Testis (tissue), 3 donors: ENCODE data around the gene AVL9. TPM values are rescaled to one million over a fixed set of nuclear protein-coding genes. Genes with fewer than 3 reads are reported as not detected.

Experiments
- DNase-seq: peaks from one replicate; pipeline ENCODE4 v3.0.0-alpha.2; 2019
- H3K27ac ChIP-seq, 2 donors: fragments of 200-600 bp; sonication (generic); one replicate each; pipeline ENCODE4 v1.5.1; 2019
- H3K27me3 ChIP-seq: fragments of 200-600 bp; sonication (generic); one replicate; pipeline ENCODE4 v1.5.1; 2019
- H3K36me3 ChIP-seq: fragments of 200-600 bp; sonication (generic); one replicate; pipeline ENCODE4 v1.5.1; 2017; ENCODE audit warnings: low read depth; ENCODE audit errors: missing control alignments
- H3K4me1 ChIP-seq: fragments of 200-600 bp; sonication (generic); one replicate; pipeline ENCODE4 v1.5.1; 2019
- H3K4me3 ChIP-seq, 2 donors: fragments of 200-600 bp; sonication (generic); one replicate each; pipeline ENCODE4 v1.5.1; 2017 to 2019
- H3K9me3 ChIP-seq: fragments of 200-600 bp; sonication (generic); one replicate; pipeline ENCODE4 v1.5.1; 2017
- POLR2A ChIP-seq: fragments of 450-650 bp; IDR thresholded peaks from one replicate; pipeline ENCODE4 v1.6.1; 2017; ENCODE audit warnings: antibody characterized with exemption, mild to moderate bottlenecking, moderate library complexity
- WGBS, 2 donors: methylation state at CpG; one replicate each; pipeline ENCODE4 v1.1.5; 2018; 5-methylcytosine and 5-hydroxymethylcytosine counted together
- intact Hi-C: fragments of 100-400 bp; cut with DNase I; formaldehyde crosslinking; loops from one replicate; pipeline ENCODE4 v1.15.1; 2023; ENCODE audit warnings: low total_unique reads
- polyA plus RNA-seq: library from polyadenylated mRNA; stranded (reverse); fragments of 350-450 nt; fragmentation: Illumina TruSeq; extraction: RNeasy Lipid Tissue Mini Kit (QIAGEN cat#74804); gene quantifications from one replicate; pipeline ENCODE4 v1.2.3, GENCODE V29; 2014; ENCODE audit warnings: low read depth, low replicate concordance; ENCODE audit not compliant: insufficient read depth
- total RNA-seq, 2 donors: library from RNA; depleted of rRNA; stranded (reverse); fragments of >200 nt; gene quantifications; one replicate each; pipeline ENCODE4 v1.2.3, GENCODE V29; 2016
- TF ChIP-seq, protein P1 (sequence below), 3 experiments: fragments of 450-650 bp in 2 of 3; fragments of 200-600 bp in 1 of 3; sonication (generic) in 1 of 3; IDR thresholded peaks; one replicate each; pipeline ENCODE4 v1.5.1; 2016 to 2019; ENCODE audit warnings: antibody characterized with exemption in 3 of 3, mild to moderate bottlenecking in 2 of 3, moderate library complexity in 1 of 3

AVL9 gene
- total and polyA plus RNA-seq, 3 donors from 2014 or later, result 27.5 to 49.1 (median 46.8) TPM

DNA sequence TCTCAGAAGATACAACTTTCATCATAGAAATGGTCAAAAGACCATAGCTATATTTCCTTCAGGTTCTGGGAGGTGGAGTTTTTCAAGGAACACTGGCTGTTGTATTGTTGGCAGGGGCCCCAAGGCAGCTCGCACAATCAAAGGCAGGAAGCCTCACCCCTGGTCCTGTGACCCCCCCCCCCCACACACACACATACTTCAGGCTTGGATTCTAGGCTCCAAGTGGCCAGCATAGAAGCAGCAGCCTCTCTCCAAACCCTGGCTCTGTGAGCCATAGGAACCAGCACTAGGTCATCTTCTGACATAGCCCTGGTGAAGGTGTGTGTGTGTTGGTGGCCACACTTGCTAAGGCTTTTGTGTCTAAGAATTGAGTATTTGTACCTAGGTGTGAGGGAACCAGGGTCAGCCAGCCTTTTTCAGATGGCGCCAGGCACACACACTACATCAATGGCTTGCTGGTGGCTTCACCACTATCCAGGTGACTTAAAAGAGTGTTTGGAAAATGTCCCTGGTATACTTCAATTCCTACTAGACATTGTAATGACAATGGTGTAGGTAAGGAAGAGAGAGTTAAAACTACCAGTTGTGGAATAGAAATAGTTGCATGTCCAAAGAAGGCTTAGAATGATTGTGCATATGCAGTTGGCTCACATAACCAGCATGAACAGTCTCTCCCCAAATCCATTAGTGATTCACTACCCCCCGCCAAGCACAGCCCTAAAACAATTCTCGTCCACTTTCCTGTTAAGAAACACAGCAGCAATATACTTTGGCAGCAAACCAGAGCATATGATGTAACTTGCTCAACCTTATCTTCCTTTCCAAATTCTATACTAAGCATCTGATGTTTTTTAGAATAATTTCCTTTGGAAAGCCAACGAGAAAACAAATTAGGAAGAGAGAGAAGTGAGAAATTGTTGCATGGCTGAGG, 91.3 kb downstream of the AVL9 start:
- Histone ChIP-seq H3K27ac (peak overlapping the region; percentile 44 to 66), H3K4me1 (peaks cover 4% of the 10 kb centered on the region), H3K4me3 (no peak overlapping the region), H3K36me3 (no peaks in the 10 kb centered on the region), H3K27me3 (no peaks in the 10 kb centered on the region), H3K9me3 (no peaks in the 10 kb centered on the region)
- intact Hi-C loops, result no loop called here
- WGBS, 2 donors, result 54 to 55% methylated on average over 5 of the region's 5 CpGs
- TF ChIP-seq POLR2A, result no peak
- TF ChIP-seq, protein P1, sequence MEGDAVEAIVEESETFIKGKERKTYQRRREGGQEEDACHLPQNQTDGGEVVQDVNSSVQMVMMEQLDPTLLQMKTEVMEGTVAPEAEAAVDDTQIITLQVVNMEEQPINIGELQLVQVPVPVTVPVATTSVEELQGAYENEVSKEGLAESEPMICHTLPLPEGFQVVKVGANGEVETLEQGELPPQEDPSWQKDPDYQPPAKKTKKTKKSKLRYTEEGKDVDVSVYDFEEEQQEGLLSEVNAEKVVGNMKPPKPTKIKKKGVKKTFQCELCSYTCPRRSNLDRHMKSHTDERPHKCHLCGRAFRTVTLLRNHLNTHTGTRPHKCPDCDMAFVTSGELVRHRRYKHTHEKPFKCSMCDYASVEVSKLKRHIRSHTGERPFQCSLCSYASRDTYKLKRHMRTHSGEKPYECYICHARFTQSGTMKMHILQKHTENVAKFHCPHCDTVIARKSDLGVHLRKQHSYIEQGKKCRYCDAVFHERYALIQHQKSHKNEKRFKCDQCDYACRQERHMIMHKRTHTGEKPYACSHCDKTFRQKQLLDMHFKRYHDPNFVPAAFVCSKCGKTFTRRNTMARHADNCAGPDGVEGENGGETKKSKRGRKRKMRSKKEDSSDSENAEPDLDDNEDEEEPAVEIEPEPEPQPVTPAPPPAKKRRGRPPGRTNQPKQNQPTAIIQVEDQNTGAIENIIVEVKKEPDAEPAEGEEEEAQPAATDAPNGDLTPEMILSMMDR (IDR thresholded peaks at IDR 0.05), result no peak
- DNase-seq, result no peak

DNA sequence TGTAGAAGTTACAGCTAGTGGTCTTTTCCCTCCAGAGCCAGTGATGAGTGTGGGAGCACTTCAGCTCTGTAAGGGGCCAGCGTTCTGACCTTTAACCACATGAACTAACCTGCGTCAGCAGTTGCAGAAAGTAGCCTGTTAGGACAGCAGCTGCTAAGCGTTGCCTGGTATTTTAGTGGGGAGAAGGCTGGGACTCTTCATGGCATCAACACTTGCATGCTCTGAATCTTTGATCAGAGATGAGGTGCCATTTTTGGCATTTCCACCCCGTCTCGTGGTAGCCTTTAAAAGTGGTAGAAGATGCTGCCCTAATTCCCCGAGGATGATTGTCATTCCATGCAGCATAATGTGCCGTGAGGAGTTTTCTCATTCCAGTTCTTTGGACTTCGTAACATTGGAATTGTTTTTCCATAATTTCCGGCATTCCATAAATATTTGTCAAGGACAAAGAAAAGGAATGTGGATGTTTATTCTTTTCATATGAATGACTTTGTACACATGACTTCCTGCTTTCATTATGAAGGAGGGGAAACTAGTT, 92.2 kb downstream of the AVL9 start:
- H3K4me1 ChIP-seq, result peaks cover 4% of the 10 kb centered on the region
- 40 to 46% methylated on average over 9 of the region's 9 CpGs for WGBS, 2 donors
- intact Hi-C loops, result no loop called here
- no peaks in the 10 kb centered on the region for H3K9me3 ChIP-seq
- no peaks in the 10 kb centered on the region for H3K27me3 ChIP-seq
- H3K36me3 ChIP-seq, result no peaks in the 10 kb centered on the region
- H3K4me3 ChIP-seq, result no peak overlapping the region
- peak overlapping the region; percentile 44 to 66 for H3K27ac ChIP-seq
- TF ChIP-seq POLR2A, result no peak
- TF ChIP-seq, protein P1 (IDR thresholded peaks at IDR 0.05), result no peak
- peak; percentile 35 for DNase-seq

DNA sequence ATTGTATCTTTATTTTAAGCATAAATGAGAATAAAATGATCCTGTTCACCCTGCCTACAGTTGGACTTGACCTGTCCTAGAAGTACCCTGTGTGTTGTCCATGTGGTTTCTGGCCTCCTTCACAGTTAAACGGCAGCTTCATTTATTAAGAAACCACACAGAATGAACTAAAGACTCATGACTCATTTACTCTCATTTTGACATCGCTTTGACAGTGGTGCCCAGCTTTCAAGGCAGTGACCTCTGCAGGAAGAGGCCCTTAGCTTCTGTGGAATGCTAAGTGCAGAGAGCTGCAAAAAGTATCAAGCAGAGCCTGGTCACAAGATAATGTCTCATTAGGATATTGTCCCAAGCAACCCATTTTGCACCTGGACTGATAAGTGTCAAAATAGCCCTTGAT, 93.4 kb downstream of the AVL9 start:
- H3K4me1 ChIP-seq, result peaks cover 4% of the 10 kb centered on the region
- H3K27ac ChIP-seq, result no peak overlapping the region
- no peaks in the 10 kb centered on the region for H3K9me3 ChIP-seq
- DNase-seq, result no peak
- no peaks in the 10 kb centered on the region for H3K27me3 ChIP-seq
- no peaks in the 10 kb centered on the region for H3K36me3 ChIP-seq
- no peak for TF ChIP-seq POLR2A
- TF ChIP-seq, protein P1 (IDR thresholded peaks at IDR 0.05), result no peak
- H3K4me3 ChIP-seq, result no peak overlapping the region
- 33 to 56% methylated on average over 2 of the region's 2 CpGs for WGBS, 2 donors
- intact Hi-C loops, result no loop called here

DNA sequence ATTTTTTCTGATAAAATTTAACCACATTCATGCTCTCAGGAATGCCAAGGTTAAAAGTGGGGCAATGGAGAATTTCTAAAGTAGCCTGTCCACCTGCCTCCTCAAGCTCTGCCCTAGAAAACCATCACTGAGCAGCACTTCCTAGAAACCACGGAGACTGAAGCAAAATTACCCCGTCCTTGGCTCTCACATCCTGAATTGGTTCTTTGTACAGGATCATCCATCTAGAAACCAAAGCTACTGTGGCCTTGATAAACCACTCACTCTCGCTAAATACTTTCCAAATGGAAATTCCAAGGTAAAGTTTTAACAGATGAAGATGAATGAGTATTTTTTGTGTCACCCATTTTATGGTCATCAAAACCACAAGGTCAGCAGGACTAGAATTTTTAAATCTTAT, 96.6 kb downstream of the AVL9 start:
- Histone ChIP-seq H3K36me3 (no peaks in the 10 kb centered on the region), H3K27me3 (no peaks in the 10 kb centered on the region), H3K9me3 (no peaks in the 10 kb centered on the region), H3K27ac (no peak overlapping the region), H3K4me1 (peaks cover 4% of the 10 kb centered on the region), H3K4me3 (no peak overlapping the region)
- 52 to 74% methylated on average over 3 of the region's 3 CpGs for WGBS, 2 donors
- TF ChIP-seq POLR2A, result no peak
- TF ChIP-seq, protein P1 (IDR thresholded peaks at IDR 0.05), result no peak
- DNase-seq, result no peak
- intact Hi-C loops, result no loop called here
